K562 (cell line): ENCODE measurements around the gene RERG. TPM values are rescaled to one million over a fixed set of nuclear protein-coding genes. Genes with fewer than 3 reads are reported as not detected.

Experiments used
- ATAC-seq: fragments of 200-7000 bp; cut with Tn5 transposase; 3 replicates; pipeline ENCODE4 v1.9.1; 2020; ENCODE audit warnings: moderate library complexity
- BruUV-seq: library from RNA; stranded (reverse); fragments of 400-500 nt; replicated peaks from 2 replicates; lab custom pipeline; 2021; lab: Mats Ljungman, UMichigan
- CTCF ChIA-PET: fragments of 300-600 bp; formaldehyde crosslinking; extraction: SDS; loops from one replicate; lab custom pipeline; 2021; ENCODE audit warnings: low intra/inter-chr PET ratio; lab: Yijun Ruan, JAX
- POLR2A ChIA-PET: fragments of 300-600, 350-650 bp; sonication (Branson Sonifier 250); formaldehyde crosslinking; extraction: SDS; loops from one replicate; lab custom pipeline; 2021; ENCODE audit warnings: antibody characterized with exemption, inconsistent platforms; lab: Yijun Ruan, JAX
- DNase-seq, 4 experiments: peaks; one replicate each; pipeline versions ENCODE4 v3.0.0 to v3.0.0-alpha.2; 2011 to 2018; ENCODE audit warnings: low spot score in 3 of 4, mixed read lengths in 3 of 4; ENCODE audit errors: extremely low read depth in 1 of 4
- FAIRE-seq: peaks from 2 replicates; lab custom pipeline; 2011; peaks lifted over from hg19 to GRCh38; lab: Jason Lieb, UNC
- H2AFZ ChIP-seq: 2 replicates; pipeline ENCODE4 v1.6.0; 2011; ENCODE audit warnings: low read depth, low read length, control low read depth, inconsistent platforms
- H3K27ac ChIP-seq: fragments of 200-600 bp; 3 replicates; pipeline ENCODE4 v1.8.0; 2011; ENCODE audit warnings: low read depth, mild to moderate bottlenecking, control low read depth, inconsistent platforms, low read length, moderate library complexity, mixed read lengths; ENCODE audit errors: extremely low read depth
- H3K27me3 ChIP-seq, 2 experiments: fragments of 300-600 bp in 1 of 2; 2 replicates in 1 of 2; 3 replicates in 1 of 2; pipeline versions ENCODE4 v1.6.0 to v1.8.0; 2011; ENCODE audit warnings: inconsistent platforms in 2 of 2, low read length in 2 of 2, mild to moderate bottlenecking in 1 of 2, mixed read lengths in 1 of 2, moderate library complexity in 1 of 2; ENCODE audit not compliant: control insufficient read depth in 2 of 2, insufficient read depth in 2 of 2
- H3K36me3 ChIP-seq: fragments of 300-600 bp; 3 replicates; pipeline ENCODE4 v1.8.0; 2011; ENCODE audit warnings: mild to moderate bottlenecking, low read length, inconsistent platforms; ENCODE audit not compliant: control insufficient read depth, insufficient read depth
- H3K4me1 ChIP-seq, 2 experiments: fragments of 200-600 bp in 1 of 2; replicated peaks in 1 of 2; 2 replicates in 1 of 2; 3 replicates in 1 of 2; pipeline versions ENCODE4 v1.5.1 to v1.8.0; 2011; ENCODE audit warnings: inconsistent platforms in 2 of 2, low read length in 2 of 2, mild to moderate bottlenecking in 1 of 2, mixed read lengths in 1 of 2, moderate library complexity in 1 of 2; ENCODE audit not compliant: control insufficient read depth in 2 of 2, insufficient read depth in 2 of 2
- H3K4me2 ChIP-seq: 2 replicates; pipeline ENCODE4 v1.6.1; 2011; ENCODE audit warnings: low read length, control low read depth, inconsistent platforms, mixed read lengths; ENCODE audit not compliant: insufficient read depth
- H3K4me3 ChIP-seq: fragments of 200-600 bp; sonication (generic), shearing (Covaris generic); 2 replicates; pipeline ENCODE4 v1.5.1; 2016; ENCODE audit warnings: control low read depth, inconsistent platforms
- H3K79me2 ChIP-seq: fragments of 200-600 bp; 3 replicates; pipeline ENCODE4 v1.8.0; 2011; ENCODE audit warnings: low read length, inconsistent platforms; ENCODE audit not compliant: control insufficient read depth, insufficient read depth
- H3K9ac ChIP-seq, 2 experiments: 2 replicates each; pipeline versions ENCODE4 v1.6.0 to v1.6.1; 2011; ENCODE audit warnings: low read depth in 2 of 2, low read length in 2 of 2, control low read depth in 1 of 2, inconsistent platforms in 1 of 2, mild to moderate bottlenecking in 1 of 2, mixed read lengths in 1 of 2; ENCODE audit not compliant: insufficient read depth in 1 of 2
- H3K9me1 ChIP-seq: one replicate; pipeline ENCODE4 v1.6.0; 2011; ENCODE audit warnings: inconsistent platforms, mild to moderate bottlenecking, low read length, moderate library complexity; ENCODE audit not compliant: control insufficient read depth, insufficient read depth
- H3K9me3 ChIP-seq: replicated peaks from 2 replicates; pipeline ENCODE4 v1.5.1; 2011; ENCODE audit warnings: low read depth, low read length, inconsistent platforms; ENCODE audit not compliant: control insufficient read depth, insufficient read depth
- H4K20me1 ChIP-seq: replicated peaks from 2 replicates; pipeline ENCODE4 v1.6.1; 2011; ENCODE audit warnings: low read length, inconsistent platforms, mixed read lengths; ENCODE audit not compliant: control insufficient read depth, insufficient read depth
- ESRRA ChIP-seq: fragments of 450-650 bp; IDR thresholded peaks from 2 replicates; pipeline ENCODE4 v1.6.1; 2014; ENCODE audit warnings: low read depth, mild to moderate bottlenecking, moderate library complexity, borderline replicate concordance
- XRCC4 ChIP-seq: IDR thresholded peaks from one replicate; pipeline ENCODE4 v1.6.1; 2011; ENCODE audit not compliant: insufficient read depth, insufficient read length; ENCODE audit errors: extremely low read depth
- ZNF507 ChIP-seq: conservative IDR thresholded peaks from 2 replicates; pipeline ENCODE4 v1.6.1; 2017; ENCODE audit warnings: missing genetic modification characterization, missing compliant biosample characterization
- ZNF696 ChIP-seq: fragments of 250-450 bp; sonication (Bioruptor Pico); conservative IDR thresholded peaks from 2 replicates; pipeline ENCODE4 v1.4.0; 2020; ENCODE audit warnings: mild to moderate bottlenecking, moderate library complexity
- ZNF79 ChIP-seq: fragments of 250-450 bp; sonication (Bioruptor Pico); IDR thresholded peaks from 2 replicates; pipeline ENCODE4 v1.4.0; 2020; ENCODE audit warnings: low read depth, mild to moderate bottlenecking, moderate library complexity
- WGBS: fragments of 100-300 bp; shearing (Covaris generic); methylation state at CpG from one replicate; pipeline ENCODE4 v1.1.6; 2016; ENCODE audit warnings: low coverage, mixed read lengths; ENCODE audit not compliant: insufficient coverage; ENCODE audit errors: missing lambda C conversion rate; 5-methylcytosine and 5-hydroxymethylcytosine counted together
- in situ Hi-C: fragments of 300-500 bp; cut with MboI; formaldehyde crosslinking; loops from 4 replicates; pipeline ENCODE4 v1.15.0; 2018; ENCODE audit warnings: inconsistent platforms, mixed read lengths
- intact Hi-C: fragments of 100-400 bp; cut with micrococcal nuclease; formaldehyde crosslinking; loops from 2 replicates; pipeline ENCODE4 v1.14.2; 2022
- polyA plus RNA-seq, 8 experiments: library from polyadenylated mRNA; depleted of rRNA in 4 of 8; stranded (reverse) in 5 of 8; unstranded in 3 of 8; fragments of >200 nt; fragmentation: Nextera tagmentation in 2 of 8; fragmentation: Illumina TruSeq in 1 of 8; extraction: Ambion mirVana in 2 of 8; extraction: Trizol in 1 of 8; gene quantifications; 2 replicates each; pipeline versions ENCODE4 v1.2.1 to v1.2.3, GENCODE V29; 2011 to 2014; ENCODE audit warnings: inconsistent platforms in 1 of 8, missing spikeins in 1 of 8
- total RNA-seq, 7 experiments: library from RNA; depleted of rRNA in 6 of 7; stranded (reverse); fragments of >200 nt in 6 of 7; fragmentation: Illumina TruSeq in 2 of 7; extraction: Trizol in 2 of 7; gene quantifications; 2 replicates each; pipeline versions ENCODE4 v1.2.1 to v1.2.3, GENCODE V29; 2011 to 2021; ENCODE audit warnings: low replicate concordance in 1 of 7
- TF ChIP-seq, protein P1 (sequence below): fragments of 450-650 bp; IDR thresholded peaks from 2 replicates; pipeline ENCODE4 v1.6.1; 2017; ENCODE audit warnings: mild to moderate bottlenecking, moderate library complexity
- TF ChIP-seq, protein P2 (sequence below): sonication (generic); formaldehyde crosslinking; IDR thresholded peaks from 2 replicates; pipeline ENCODE4 v1.8.1; 2022; ENCODE audit warnings: missing genetic modification reagents
- TF ChIP-seq, protein P3 (sequence below): fragments of 250-450 bp; sonication (Bioruptor Pico); IDR thresholded peaks from 2 replicates; pipeline ENCODE4 v1.5.1; 2021; ENCODE audit warnings: mild to moderate bottlenecking

The RERG gene
- total and polyA plus RNA-seq, 9 of the 15 experiments (the other 6 are each of a cell fraction or from before 2014, with no cell fraction given), result 2.2 to 7.3 (median 3.0) TPM

DNA sequence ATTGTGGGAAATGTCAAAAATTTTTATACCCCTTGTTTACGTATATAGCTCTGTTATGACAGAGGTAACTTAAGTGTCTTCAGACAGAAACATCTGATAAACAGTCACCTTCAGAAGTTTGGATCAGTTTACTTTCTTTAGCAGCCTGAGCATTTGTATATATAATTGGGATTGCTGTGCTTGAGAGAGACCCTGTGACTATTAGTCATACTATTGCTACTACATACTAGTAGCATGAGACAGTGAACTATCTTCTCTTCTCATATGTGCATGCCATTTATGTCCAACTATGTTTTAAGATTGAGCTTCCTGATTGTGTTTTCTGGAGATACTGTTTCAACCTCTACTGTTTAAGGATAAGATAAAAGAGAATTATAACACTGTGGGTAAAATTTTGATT, 146.9 kb downstream of the RERG start:
- H3K9me1 ChIP-seq, result no peaks in the 10 kb centered on the region
- DNase-seq, result no peak
- no peak overlapping the region for H3K4me2 ChIP-seq
- H3K4me3 ChIP-seq, result no peak overlapping the region
- intact Hi-C loops, result no loop called here
- no peaks in the 10 kb centered on the region for H4K20me1 ChIP-seq
- ChIA-PET POLR2A (no interaction called here), CTCF (no interaction called here)
- H3K9ac ChIP-seq, result no peak overlapping the region
- H2AFZ ChIP-seq, result no peak overlapping the region
- no peaks in the 10 kb centered on the region for H3K79me2 ChIP-seq
- no peaks in the 10 kb centered on the region for H3K36me3 ChIP-seq
- H3K27me3 ChIP-seq, result no peaks in the 10 kb centered on the region
- H3K4me1 ChIP-seq, result no peaks in the 10 kb centered on the region
- no peaks in the 10 kb centered on the region for H3K9me3 ChIP-seq
- no TSS peak for BruUV-seq
- in situ Hi-C loops, result no loop called here
- FAIRE-seq, result no peak
- no peak overlapping the region for H3K27ac ChIP-seq
- no peak for ATAC-seq
- WGBS, result 0% methylated on average over 1 of the region's 1 CpG
- TF ChIP-seq ZNF696 (CRISPR knock-in tag), result no peak
- no peak for TF ChIP-seq ZNF79 (CRISPR knock-in tag)
- TF ChIP-seq, protein P1, sequence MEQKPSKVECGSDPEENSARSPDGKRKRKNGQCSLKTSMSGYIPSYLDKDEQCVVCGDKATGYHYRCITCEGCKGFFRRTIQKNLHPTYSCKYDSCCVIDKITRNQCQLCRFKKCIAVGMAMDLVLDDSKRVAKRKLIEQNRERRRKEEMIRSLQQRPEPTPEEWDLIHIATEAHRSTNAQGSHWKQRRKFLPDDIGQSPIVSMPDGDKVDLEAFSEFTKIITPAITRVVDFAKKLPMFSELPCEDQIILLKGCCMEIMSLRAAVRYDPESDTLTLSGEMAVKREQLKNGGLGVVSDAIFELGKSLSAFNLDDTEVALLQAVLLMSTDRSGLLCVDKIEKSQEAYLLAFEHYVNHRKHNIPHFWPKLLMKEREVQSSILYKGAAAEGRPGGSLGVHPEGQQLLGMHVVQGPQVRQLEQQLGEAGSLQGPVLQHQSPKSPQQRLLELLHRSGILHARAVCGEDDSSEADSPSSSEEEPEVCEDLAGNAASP, result no peak
- no peak for TF ChIP-seq XRCC4
- TF ChIP-seq, protein P2, sequence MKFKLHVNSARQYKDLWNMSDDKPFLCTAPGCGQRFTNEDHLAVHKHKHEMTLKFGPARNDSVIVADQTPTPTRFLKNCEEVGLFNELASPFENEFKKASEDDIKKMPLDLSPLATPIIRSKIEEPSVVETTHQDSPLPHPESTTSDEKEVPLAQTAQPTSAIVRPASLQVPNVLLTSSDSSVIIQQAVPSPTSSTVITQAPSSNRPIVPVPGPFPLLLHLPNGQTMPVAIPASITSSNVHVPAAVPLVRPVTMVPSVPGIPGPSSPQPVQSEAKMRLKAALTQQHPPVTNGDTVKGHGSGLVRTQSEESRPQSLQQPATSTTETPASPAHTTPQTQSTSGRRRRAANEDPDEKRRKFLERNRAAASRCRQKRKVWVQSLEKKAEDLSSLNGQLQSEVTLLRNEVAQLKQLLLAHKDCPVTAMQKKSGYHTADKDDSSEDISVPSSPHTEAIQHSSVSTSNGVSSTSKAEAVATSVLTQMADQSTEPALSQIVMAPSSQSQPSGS (CRISPR knock-in tag), result no peak
- TF ChIP-seq ESRRA, result no peak
- no peak for TF ChIP-seq ZNF507 (tag)
- TF ChIP-seq, protein P3, sequence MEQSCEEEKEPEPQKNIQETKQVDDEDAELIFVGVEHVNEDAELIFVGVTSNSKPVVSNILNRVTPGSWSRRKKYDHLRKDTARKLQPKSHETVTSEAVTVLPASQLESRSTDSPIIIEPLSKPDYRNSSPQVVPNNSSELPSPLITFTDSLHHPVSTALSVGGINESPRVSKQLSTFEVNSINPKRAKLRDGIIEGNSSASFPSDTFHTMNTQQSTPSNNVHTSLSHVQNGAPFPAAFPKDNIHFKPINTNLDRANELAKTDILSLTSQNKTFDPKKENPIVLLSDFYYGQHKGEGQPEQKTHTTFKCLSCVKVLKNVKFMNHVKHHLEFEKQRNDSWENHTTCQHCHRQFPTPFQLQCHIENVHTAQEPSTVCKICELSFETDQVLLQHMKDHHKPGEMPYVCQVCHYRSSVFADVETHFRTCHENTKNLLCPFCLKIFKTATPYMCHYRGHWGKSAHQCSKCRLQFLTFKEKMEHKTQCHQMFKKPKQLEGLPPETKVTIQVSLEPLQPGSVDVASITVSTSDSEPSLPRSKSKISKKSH (CRISPR knock-in tag), result no peak
